ENCODE measurements around the gene MRAP2. TPM values are rescaled to one million over a fixed set of nuclear protein-coding genes. Genes with fewer than 3 reads are reported as not detected.

MRAP2 gene
- total RNA-seq, 1 experiment from 2014 or later, result 0.33 TPM

DNA sequence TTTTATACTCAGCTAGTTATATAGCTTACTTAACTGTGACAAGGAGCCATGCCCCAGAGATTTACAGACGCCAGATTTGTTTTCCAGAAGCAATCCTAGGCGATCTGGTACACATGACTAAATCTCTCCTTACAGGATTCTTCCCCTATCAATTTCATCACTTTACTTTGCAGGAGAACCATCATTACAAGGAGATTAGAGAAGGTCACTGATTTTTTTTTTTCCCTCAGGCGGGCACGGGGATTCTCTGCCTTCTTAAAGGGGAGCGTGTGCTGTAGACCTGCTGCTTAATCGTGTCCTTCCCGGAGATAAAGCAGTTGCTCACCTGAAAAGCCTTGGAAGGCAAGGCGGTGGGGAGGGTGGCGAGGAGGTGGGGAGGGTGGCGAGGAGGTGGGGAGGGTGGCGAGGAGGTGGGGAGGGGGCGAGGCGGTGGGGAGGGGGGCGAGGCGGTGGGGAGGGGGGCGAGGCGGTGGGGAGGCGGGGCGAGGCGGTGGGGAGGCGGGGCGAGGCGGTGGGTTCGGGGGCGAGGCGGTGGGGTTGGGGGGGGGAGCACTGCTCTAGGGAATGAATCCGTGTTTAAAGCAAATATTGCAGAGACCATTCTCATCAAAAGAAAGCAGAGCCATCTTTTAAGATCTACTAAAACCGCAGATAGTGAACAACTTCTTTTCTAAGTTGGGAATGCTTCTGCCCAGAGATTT lies 14.3 kb upstream of the MRAP2 start:
- Mint-ChIP-seq H3K9me3 (ENCODE audit: unreplicated experiment) (no peaks in the 10 kb centered on the region), H3K36me3 (ENCODE audit: insufficient read depth, unreplicated experiment) (no peaks in the 10 kb centered on the region), H3K27ac (ENCODE audit: low read depth, unreplicated experiment) (no peak overlapping the region), H3K4me3 (ENCODE audit: unreplicated experiment) (no peak overlapping the region), H3K4me1 (ENCODE audit: insufficient read depth, unreplicated experiment) (no peaks in the 10 kb centered on the region), H3K27me3 (ENCODE audit: insufficient read depth, unreplicated experiment) (no peaks in the 10 kb centered on the region)
- intact Hi-C loops (cut with micrococcal nuclease), result no loop called here
- ChIA-PET POLR2A (no interaction called here), CTCF (interaction anchor here (1.4 kb wide), 1 partner anchor 404 kb away, joined by 5 read pairs; no protein-coding TSS in a partner anchor)
- BruUV-seq (replicated peaks), result no TSS peak
- DNase-seq (ENCODE audit: unreplicated experiment), result no peak
- TF ChIP-seq, protein P1, sequence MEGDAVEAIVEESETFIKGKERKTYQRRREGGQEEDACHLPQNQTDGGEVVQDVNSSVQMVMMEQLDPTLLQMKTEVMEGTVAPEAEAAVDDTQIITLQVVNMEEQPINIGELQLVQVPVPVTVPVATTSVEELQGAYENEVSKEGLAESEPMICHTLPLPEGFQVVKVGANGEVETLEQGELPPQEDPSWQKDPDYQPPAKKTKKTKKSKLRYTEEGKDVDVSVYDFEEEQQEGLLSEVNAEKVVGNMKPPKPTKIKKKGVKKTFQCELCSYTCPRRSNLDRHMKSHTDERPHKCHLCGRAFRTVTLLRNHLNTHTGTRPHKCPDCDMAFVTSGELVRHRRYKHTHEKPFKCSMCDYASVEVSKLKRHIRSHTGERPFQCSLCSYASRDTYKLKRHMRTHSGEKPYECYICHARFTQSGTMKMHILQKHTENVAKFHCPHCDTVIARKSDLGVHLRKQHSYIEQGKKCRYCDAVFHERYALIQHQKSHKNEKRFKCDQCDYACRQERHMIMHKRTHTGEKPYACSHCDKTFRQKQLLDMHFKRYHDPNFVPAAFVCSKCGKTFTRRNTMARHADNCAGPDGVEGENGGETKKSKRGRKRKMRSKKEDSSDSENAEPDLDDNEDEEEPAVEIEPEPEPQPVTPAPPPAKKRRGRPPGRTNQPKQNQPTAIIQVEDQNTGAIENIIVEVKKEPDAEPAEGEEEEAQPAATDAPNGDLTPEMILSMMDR (IDR thresholded peaks at IDR 0.05; ENCODE audit: unreplicated experiment), result no peak

- TF ChIP-seq, protein P1 (IDR thresholded peaks at IDR 0.05; ENCODE audit: unreplicated experiment), result no peak
- DNase-seq (ENCODE audit: unreplicated experiment), result no peak
- POLR2A ChIA-PET, result no interaction called here
- no peak overlapping the region for H3K4me3 Mint-ChIP-seq (ENCODE audit: unreplicated experiment)
- H3K9me3 Mint-ChIP-seq (ENCODE audit: unreplicated experiment), result no peaks in the 10 kb centered on the region
- H3K27ac Mint-ChIP-seq (ENCODE audit: low read depth, unreplicated experiment), result no peak overlapping the region
- no TSS peak for BruUV-seq (replicated peaks)
- intact Hi-C loops (cut with micrococcal nuclease), result no loop called here
- CTCF ChIA-PET, result no interaction called here
- no peaks in the 10 kb centered on the region for H3K36me3 Mint-ChIP-seq (ENCODE audit: insufficient read depth, unreplicated experiment)
- no peaks in the 10 kb centered on the region for H3K27me3 Mint-ChIP-seq (ENCODE audit: insufficient read depth, unreplicated experiment)
- no peaks in the 10 kb centered on the region for H3K4me1 Mint-ChIP-seq (ENCODE audit: insufficient read depth, unreplicated experiment)
These were observed 13.7 kb upstream of the MRAP2 start for GRCh38 chr6:84019842-84020211.

GRCh38 chr6:84021625-84022024 lies 11.9 kb upstream of the MRAP2 start:
- Mint-ChIP-seq H3K27me3 (ENCODE audit: insufficient read depth, unreplicated experiment) (no peaks in the 10 kb centered on the region), H3K4me1 (ENCODE audit: insufficient read depth, unreplicated experiment) (peaks cover 6% of the 10 kb centered on the region), H3K27ac (ENCODE audit: low read depth, unreplicated experiment) (no peak overlapping the region), H3K36me3 (ENCODE audit: insufficient read depth, unreplicated experiment) (no peaks in the 10 kb centered on the region), H3K4me3 (ENCODE audit: unreplicated experiment) (no peak overlapping the region), H3K9me3 (ENCODE audit: unreplicated experiment) (peaks cover 6% of the 10 kb centered on the region)
- POLR2A ChIA-PET, result no interaction called here
- no TSS peak for BruUV-seq (replicated peaks)
- CTCF ChIA-PET, result no interaction called here
- intact Hi-C loops (cut with micrococcal nuclease), result no loop called here
- no peak for DNase-seq (ENCODE audit: unreplicated experiment)
- TF ChIP-seq, protein P1 (IDR thresholded peaks at IDR 0.05; ENCODE audit: unreplicated experiment), result no peak

DNA sequence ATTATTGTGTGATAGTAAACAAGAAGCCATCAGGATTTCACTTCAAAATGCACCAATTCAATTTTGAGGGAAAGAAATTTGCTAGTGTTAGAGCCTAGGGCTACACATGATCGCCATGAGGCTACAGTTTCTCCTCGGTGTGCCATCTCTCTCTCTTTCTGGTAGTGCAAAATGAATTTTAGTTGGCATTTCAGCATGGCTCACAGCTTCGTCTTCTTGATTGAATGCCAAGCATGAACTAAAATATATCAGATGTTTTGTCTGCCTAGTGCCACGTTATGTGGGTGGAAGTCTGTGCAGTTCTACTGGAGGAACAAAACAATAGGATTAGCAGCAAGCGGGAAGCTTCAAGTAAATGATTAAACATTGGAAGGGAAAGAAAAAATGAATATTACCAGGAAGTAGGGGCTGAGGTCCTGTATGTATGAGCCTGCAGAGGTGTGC lies 6.8 kb upstream of the MRAP2 start:
- no peaks in the 10 kb centered on the region for H3K27me3 Mint-ChIP-seq (ENCODE audit: insufficient read depth, unreplicated experiment)
- peak overlapping the region; percentile 54 for H3K4me3 Mint-ChIP-seq (ENCODE audit: unreplicated experiment)
- H3K27ac Mint-ChIP-seq (ENCODE audit: low read depth, unreplicated experiment), result peak overlapping the region; percentile 88
- no peaks in the 10 kb centered on the region for H3K36me3 Mint-ChIP-seq (ENCODE audit: insufficient read depth, unreplicated experiment)
- CTCF ChIA-PET, result no interaction called here
- no peak for DNase-seq (ENCODE audit: unreplicated experiment)
- no TSS peak for BruUV-seq (replicated peaks)
- H3K4me1 Mint-ChIP-seq (ENCODE audit: insufficient read depth, unreplicated experiment), result peaks cover 32% of the 10 kb centered on the region
- peaks cover 6% of the 10 kb centered on the region for H3K9me3 Mint-ChIP-seq (ENCODE audit: unreplicated experiment)
- TF ChIP-seq, protein P1 (IDR thresholded peaks at IDR 0.05; ENCODE audit: unreplicated experiment), result no peak
- POLR2A ChIA-PET, result interaction anchor here (1.0 to 1.4 kb wide), 3 partner anchors 10 to 27 kb away, joined by 3 to 4 read pairs (median 3); no protein-coding TSS in a partner anchor
- intact Hi-C loops (cut with micrococcal nuclease), result no loop called here

All from MCF 10A (cell line).